Activated CD8-positive, alpha-beta memory T cell treated with anti-CD3 and anti-CD28 coated beads for 48 hours (primary cell): ENCODE measurements around the gene ZDHHC14.
"Not testable (repeated sequence)": the region's sequence is repeated elsewhere in the genome, so short reads cannot be mapped to it uniquely, and the experiment has no call there.

Experiments
- DNase-seq, 3 experiments: peaks; one replicate each; pipeline ENCODE4 v3.0.0-alpha.2; 2020; ENCODE audit warnings: low read depth in 2 of 3, low spot score in 2 of 3

ZDHHC14 gene

DNA sequence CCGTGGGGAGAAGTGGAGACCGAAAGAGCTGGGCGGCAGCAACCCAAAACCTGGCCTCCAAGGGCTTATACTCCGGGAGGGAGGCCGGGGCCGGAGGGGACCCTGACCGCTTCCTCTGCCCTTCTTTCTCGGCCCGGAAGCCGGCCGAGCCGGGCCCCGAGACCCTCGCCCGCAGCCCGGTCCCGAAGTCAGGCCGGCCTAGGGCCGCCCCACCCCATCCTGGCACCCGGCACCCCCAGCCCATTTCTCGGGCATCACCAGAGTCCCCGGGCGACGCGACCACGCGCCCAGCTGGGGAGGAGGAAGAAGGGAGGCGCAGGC, 572 bp upstream of the ZDHHC14 start:
- DNase-seq: peak in 1 of 3 experiments; percentile 20

DNA sequence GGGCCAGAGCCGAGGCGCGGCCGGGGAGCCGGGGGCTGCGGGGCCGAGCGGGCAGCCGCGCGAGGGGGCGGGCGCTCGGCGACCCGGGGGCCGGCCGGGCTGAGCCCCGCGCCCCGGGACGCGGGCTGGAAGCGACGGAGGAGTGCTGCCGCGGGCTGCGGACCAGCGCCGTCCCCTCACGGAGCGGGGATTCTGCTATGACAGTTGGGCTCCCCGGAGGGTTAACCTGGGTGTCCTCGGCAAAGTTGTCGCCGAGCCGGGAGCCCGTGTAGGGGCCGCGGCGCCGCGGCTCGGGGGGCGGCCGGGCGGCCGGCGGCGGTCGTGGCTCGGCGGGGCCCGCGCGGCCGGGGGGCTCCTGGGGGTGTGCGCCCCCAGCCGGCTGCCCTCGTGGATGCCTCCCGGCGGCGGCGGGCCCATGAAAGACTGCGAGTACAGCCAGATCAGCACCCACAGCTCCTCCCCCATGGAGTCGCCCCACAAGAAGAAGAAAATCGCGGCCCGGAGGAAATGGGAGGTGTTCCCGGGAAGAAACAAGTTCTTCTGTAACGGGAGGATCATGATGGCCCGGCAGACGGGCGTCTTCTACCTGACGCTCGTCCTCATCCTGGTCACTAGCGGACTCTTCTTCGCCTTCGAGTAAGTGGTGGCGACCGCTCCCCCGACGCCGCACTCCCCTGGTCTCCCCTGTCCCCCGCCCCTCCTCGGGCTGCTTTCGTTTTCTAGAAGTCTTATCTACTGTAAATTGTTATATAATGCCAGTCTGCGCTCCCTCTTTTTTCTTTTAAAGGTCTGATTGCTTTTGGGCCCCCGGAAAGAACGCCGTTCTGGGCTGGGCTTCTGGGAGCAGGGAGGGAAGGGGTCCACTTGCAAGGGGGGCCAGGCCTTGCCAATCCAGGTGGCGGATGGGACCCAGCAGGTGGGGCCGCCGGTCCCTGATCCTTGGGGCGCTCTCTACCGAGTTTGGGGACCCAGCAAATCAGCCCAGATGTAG, 936 bp downstream of the ZDHHC14 start:
- peak in 1 of 3 experiments; percentile 37 for DNase-seq

DNA sequence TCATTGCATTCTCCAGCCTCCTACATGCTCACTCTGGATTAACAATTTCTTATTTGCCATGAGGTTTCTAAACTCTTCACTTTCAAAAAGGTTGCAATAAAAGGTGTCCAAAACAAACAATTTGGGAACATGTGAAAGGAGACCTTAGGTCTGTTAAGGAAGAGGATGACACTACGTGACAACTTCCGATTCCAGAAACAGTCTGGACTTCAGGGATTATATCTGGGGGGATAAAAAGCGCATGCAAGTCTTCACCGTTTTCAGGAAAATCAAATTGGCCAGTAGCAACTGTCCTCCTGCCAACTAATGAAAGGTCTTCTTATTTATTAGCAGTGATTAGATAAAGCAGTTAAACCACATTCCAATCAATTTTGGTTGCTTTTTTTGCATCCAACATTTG, 1.8 kb downstream of the ZDHHC14 start:
- DNase-seq: no peak

DNA sequence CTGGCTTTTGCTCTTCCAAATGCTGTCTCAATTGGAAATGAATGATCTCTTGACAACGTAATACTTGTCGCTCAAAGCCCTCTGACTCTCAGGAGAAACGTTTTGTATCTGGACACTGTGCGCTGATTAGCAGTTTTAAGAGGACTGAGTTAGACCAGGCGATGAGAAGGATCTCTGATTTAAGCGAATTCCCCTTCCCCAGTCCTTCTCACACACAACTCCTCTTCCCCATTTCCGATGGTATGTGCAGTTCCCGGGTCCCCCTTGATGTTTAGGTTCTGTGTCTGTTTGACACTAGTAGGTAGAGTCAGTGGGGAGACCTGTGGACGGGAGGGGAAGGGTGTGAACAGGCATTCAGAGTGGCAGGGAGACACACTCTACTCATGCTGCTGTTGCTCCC, 2.5 kb downstream of the ZDHHC14 start:
- DNase-seq: no peak

DNA sequence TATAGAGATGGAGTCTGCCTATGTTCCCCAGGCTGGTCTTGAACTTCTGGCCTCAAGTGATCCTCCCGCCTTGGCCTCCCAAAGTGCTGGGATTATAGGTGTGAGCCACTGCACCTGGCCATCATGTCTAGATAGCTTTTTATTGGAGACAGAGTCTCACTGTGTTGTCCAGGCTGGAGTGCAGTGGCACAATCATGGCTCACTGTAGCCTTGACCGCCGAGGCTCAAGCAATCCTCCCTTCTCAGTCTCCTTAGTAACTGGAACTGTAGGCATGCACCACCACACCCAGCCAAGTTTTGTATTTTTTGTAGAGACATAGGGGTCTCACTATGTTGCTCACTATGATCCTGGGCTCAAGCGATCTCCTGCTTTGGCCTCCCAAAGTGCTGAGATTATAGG, 4.0 kb downstream of the ZDHHC14 start:
- DNase-seq: not testable (repeated sequence)

DNA sequence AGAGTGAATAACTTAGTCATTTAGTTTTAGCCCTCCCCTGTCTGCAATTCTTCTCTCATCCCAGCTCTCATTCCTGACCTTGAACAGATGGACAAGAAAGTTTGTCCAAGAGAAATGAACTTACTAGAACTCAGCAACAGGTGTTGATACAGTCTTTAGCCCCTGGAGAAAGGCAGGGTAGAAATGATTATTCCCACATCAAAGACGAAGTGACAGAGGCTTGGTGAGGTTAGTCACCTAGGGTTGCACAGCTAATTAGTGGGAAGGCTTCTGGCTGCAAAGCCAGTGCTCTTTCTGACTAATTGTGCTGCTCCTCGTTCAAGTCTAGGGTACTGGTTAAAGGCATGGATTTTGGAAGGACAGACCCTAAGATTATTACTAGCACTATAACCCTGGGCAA, 4.5 kb downstream of the ZDHHC14 start:
- no peak for DNase-seq

DNA sequence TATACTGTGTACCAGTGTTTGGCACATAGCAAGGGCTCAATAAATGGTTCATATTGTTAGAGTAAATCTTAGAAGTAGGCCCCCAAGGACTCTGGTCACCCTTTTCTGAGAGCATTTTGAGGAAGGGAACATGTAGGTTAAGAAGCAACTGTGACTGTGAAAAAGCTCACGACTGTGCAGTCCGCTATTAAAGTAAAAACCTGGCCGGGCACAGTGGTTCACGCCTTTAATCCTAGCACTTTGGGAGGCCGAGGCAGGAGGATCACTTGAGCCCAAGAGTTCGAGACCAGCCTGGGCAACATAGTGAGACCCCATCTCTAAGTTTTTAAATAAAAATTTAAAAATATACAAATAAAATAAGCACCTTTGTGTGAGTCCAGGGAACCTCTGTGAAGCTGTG, 5.0 kb downstream of the ZDHHC14 start:
- DNase-seq: no peak

DNA sequence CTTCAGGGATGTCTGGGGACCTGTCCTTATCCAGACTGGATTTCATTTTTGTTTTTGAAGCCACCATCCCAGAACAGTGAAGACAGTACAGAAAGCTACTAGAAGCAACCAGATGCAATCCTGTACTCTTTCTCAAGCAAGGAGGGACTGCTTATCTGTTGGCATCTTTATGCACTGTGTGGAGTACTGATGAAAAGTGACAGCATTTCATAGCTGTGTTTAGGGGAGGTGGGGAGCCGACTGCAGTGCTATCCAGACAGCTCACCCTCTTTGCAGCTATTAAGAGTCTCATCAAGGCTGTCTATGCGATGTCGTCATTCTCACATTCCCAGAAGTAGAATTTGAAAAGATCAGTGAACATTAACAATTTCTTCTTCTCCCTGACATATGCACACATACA, 5.5 kb downstream of the ZDHHC14 start:
- no peak for DNase-seq

DNA sequence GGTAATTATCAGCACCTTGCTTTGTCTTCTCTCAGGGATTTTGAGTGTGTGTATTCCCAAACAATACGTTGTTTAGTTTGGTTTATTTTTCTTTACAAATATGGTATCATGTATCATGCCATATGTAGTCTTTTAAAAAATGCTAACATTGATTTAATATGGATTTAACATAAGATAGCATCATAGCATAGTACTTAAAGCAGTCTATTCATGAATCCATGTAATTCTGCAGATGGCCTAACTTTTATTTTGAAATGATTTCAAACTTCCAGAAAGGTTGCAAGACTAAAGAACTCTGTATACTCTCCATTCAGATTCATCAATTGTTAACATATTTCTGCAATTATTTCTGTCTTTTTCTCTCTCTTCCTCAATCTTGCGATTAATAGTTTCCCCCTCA, 7.9 kb downstream of the ZDHHC14 start:
- no peak for DNase-seq

DNA sequence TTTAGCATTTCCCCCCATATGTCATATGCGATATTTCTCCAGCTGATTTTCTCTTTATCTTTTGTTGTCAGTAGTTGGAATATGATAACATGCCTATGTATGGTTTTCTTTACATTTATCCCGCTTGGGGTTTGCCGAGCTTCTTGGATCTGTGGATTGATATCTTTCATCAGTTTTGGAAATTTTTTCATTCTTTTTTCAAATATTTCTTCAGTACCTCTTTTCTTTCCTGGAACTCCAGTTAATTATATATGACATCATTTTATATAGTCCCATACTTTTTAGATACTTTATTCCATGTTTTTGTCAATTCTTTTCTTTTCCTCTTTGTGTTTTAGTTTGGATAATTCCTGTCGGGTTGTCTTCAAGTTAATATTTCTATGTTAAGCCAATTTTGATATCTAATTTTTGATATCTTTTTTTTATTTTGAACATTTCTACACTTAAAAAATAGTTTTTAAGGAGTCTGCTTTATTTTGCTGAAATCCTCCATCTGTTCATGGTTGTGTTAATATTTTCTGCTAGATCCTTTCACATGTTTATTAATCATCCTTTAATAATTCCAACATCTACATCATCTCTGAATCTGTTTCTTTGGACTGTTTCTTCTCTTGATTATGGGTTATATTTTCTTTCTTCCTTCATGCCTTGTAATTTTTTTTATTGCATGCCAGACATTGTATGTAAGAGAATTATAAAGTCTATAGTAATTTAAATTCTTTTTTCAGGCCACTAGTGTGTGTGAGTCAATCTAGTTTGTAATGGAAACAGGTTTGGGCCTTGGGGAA, 9.5 kb downstream of the ZDHHC14 start:
- no peak for DNase-seq

DNA sequence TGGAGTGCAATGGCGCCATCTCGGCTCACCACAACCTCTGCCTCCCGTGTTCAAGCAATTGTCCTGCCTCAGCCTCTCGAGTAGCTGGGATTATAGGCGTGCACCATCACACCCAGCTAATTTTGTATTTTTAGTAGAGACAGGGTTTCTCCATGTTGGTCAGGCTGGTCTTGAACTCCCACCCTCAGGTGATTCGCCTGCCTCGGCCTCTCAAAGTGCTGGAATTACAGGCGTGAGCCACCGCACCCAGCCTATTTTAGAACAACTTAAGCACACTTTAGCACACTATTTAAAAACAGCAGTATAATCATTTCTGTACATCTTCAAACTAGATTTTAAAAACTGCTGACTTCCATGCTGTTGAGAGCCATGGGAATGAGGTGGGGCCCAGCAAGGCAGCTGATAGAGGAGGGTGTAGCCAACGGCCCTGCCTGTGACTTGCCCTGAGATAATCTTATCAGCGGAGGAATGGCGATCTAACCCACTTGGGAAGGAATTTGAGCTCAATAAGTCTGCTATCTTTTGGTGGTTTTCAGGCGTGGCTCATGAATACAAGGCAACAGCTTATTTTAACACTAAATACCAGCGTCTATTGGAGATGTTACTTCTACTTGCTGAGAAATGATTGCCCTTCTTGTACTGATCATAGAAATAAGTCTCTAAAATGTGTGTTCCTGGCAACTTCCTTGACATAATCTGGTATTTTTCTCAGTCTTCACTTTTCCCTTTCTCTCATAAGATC, 12.1 kb downstream of the ZDHHC14 start:
- no peak for DNase-seq

DNA sequence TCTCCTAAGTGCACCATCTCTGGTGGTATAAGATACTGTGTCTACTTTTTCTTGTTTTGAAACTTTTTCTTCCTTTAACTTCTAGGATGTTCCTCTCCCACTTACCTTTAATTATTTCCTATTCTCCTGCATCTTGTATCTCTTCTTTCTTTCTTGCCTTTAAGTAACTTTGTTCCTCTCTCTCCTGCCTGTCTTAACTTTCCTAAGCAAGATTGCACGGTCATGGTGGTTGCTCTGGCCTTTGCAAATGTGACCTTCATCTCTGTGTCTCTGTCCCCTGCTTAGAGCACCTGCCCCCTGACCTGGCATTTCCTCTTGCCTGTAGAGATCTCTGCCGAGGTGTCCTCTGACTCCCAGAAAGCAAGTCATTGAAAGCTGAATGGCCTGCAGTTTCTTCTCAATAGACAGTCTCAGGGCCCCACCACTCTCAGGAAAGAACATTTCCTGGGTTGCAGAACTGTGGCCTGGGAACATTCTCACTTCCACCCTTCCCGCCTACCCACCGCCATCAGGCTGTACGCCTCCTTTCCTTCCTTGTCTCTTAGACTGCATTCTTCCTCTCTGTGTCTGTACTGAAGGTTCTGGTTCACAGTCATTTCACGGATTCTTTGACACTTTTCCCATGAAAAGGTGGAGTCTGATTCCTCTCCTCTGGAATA, 12.8 kb downstream of the ZDHHC14 start:
- no peak for DNase-seq

DNA sequence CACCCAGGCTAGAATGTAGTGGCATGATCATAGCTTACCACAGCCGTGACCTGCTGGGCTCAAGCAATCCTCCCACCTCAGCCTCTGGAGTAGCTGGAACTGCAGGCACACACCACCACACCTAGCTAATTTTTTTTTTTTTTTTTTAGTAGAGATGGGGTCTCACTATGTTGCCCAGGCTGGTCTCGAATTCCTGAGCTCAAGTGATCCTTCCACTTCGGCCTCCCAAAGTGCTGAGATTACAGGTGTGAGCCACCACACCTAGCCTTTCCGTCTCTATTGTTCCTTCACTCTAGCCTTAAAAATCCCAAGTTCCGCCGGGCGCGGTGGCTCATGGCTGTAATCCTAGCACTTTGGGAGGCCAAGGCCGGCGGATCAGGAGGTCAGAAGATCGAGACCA, 14.2 kb downstream of the ZDHHC14 start:
- not testable (repeated sequence) for DNase-seq

DNA sequence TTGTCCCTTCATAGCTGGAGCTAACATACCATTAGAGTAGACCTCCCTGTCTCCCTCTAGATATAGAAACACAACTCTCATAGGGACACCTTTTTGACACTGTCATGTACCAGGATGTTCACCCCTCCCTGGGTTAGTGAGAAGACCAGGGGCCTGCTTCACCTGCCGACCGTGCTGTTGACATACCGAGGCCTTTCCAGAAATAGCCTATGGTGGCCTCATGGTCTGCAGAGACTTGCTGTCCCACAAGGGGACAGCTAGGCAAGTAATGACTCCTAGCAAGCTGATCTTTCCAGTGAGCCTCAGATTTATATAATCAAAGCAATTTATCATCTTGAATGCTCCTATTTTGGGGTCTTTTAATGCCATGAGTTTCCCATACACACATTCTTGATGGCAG, 15.0 kb downstream of the ZDHHC14 start:
- no peak for DNase-seq

DNA sequence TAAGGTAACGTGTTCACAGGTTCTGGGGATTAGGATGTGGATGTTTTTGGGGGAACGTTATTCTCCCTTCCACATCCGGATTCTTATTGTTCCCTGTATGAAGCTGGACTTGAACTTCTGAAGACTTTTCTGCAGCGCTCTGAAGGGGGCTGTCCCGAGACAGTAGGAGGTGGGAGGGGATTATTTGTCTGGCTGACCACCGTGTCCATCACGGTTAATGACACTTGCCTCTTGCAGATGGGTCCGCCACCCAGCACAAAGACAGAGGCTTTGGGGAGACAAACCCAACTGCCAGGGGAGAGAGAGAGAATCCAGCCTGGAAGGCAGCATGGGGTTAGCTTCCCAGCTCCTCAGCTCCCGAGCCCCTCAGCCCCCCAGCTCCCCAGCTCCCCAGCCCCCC, 16.7 kb downstream of the ZDHHC14 start:
- no peak for DNase-seq

DNA sequence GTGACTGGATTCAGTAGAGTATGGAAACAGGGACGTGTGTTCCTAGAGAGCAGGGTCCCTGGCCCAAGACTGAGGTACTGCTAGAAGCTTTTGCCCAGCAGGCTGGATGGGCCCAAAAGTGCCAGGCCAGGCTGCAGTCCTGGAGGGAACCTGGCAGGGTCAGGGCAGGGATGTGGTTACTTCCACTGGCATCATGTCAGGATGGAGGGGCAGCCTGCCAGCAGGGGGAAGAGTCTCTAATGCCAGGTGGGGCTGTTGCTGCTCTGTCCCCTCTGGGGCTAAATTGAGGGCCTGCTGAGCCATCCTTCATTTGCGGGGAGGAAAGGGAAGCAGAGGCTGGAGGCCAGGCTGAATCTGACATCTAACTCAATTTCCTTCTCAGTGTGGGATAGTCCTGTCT, 17.2 kb downstream of the ZDHHC14 start:
- no peak for DNase-seq

DNA sequence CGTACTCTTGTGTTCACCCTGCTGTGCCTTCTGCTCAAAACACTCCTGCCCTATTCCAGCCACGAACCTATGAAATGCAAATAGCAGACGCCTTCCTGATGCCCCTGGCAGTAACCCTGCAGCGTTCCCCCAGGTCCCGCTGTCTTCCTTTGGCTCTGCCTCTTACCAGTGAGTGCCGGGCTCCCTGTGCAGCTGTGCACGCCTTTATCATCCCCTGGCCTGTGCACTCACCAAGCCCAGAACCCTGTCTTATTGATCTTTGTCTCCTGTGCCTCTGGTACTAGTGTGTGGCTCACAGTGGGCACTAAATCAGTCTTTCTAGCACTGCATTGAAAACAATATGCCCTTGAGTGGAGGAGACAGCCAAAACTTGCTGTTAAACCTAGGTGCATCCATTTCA, 19.7 kb downstream of the ZDHHC14 start:
- DNase-seq: no peak

DNA sequence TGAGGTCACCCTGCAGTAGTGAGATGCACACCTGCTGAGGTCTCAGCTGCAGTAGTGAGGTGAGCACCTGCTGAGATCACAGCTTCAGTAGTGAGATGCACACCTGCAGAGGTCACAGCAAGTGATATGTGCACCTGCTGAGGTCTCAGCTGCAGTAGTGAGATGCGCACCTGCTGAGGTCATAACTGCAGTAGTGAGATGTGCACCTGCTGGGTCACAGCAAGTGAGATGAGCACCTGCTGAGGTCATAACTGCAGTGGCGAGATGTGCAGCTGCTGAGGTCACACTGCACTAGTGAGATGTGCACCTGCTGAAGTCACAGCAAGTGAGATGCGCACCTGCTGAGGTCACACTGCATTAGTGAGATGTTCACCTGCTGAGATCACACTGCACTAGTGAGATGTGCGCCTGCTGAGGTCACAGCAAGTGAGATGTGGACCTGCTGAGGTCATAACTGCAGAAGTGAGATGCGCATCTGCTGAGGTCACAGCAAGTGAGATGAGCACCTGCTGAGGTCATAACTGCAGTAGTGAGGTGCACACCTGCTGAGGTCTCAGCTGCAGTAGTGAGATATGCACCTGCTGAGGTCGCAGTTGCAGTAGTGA, 20.8 kb downstream of the ZDHHC14 start:
- no peak for DNase-seq

DNA sequence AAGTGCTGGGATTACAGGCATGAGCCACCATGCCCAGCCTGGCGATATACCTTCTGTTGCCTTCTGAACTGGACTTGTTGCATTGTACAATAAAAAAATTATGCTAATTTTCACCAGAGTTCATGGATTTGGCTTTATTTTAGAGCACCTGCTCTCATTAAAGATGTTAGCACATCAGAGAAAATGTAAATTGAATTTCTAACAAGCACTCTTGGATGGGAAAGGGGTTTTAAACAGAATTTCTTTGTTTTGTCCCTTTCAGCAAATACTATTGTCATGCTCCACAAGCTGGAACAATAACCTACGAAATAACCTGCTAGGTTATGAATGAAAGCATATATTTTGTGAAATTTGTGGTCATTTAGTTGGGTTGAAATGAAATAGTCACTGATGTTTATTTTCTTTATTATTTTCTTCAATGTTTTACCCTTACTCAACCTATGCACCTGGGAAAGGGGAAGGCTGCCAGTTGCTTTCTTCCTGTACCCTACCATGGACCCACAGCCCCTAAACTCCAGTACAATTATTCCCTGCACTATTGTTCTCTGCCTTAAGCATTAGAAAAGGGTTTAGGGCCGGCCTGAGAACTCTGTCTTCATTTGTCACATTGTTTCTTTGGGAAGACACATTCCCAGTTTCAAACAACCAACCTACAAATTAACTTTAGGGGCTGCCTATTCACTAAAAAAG, 22.2 kb downstream of the ZDHHC14 start:
- no peak for DNase-seq

DNA sequence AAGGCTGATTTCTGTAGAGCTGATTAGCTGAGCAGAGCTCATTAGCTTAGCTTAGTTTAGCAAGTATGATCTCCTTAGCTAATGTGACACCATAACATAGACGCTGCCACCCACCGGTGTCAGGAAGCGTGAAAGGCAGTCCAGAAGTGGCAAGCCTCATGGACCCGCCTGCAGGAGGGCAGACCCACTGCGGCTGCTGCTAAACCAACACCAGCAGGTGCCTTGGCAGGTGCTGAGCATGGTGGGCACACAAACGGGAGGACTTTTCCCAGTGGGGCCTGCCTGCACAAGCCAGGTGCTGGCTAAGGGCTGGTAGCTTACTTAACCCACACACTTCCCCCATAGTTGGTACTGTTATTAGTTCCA, 22.7 kb downstream of the ZDHHC14 start:
- DNase-seq: no peak
